Stromal cell of bone marrow (primary cell): ENCODE measurements around the gene NTHL1.

Experiments used
- DNase-seq: peaks from one replicate; pipeline ENCODE4 v3.0.0-alpha.2; 2012; ENCODE audit warnings: low read depth

NTHL1 gene

GRCh38 chr16:2008009-2008526, 39.6 kb downstream of the NTHL1 start:
- no peak for DNase-seq

- no peak for DNase-seq
Observed at GRCh38 chr16:2007081-2007836, 40.4 kb downstream of the NTHL1 start.

GRCh38 chr16:2006317-2006716, 41.3 kb downstream of the NTHL1 start:
- DNase-seq, result no peak

- DNase-seq, result no peak
Observed at GRCh38 chr16:2005646-2006045, 42.0 kb downstream of the NTHL1 start.

GRCh38 chr16:2004795-2005517, 42.7 kb downstream of the NTHL1 start:
- no peak for DNase-seq

- peak; percentile 45 for DNase-seq
Observed at GRCh38 chr16:2003827-2004641, 43.6 kb downstream of the NTHL1 start.

- DNase-seq, result no peak
Observed at GRCh38 chr16:2003231-2003826, 44.3 kb downstream of the NTHL1 start.

GRCh38 chr16:2002406-2003230, 45.0 kb downstream of the NTHL1 start:
- no peak for DNase-seq

GRCh38 chr16:2001456-2002355, 45.9 kb downstream of the NTHL1 start:
- DNase-seq, result no peak

- DNase-seq, result no peak
Observed at GRCh38 chr16:2001035-2001434, 46.6 kb downstream of the NTHL1 start.

- DNase-seq, result no peak
Observed at GRCh38 chr16:1999866-2000514, 47.6 kb downstream of the NTHL1 start.

GRCh38 chr16:1998852-1999801, 48.5 kb downstream of the NTHL1 start:
- DNase-seq, result no peak

- no peak for DNase-seq
Observed at GRCh38 chr16:1998360-1998835, 49.2 kb downstream of the NTHL1 start.

GRCh38 chr16:1997494-1998359, 49.9 kb downstream of the NTHL1 start:
- no peak for DNase-seq

- DNase-seq, result no peak
Observed at GRCh38 chr16:1993731-1994131, 53.9 kb downstream of the NTHL1 start.

- DNase-seq, result no peak
Observed at GRCh38 chr16:1992704-1993317, 54.8 kb downstream of the NTHL1 start.
